Stimulated activated effector memory CD8-positive, alpha-beta T cell treated with anti-CD3 and anti-CD28 coated beads, Interleukin-12 subunit alpha, Interleukin-12 subunit beta, amount 100 ng/mL, for 72 hours (primary cell): ENCODE measurements around the gene CD151.

ENCODE experiments used
- ATAC-seq: fragments of 150-1000 bp; cut with Tn5 transposase; 2 replicates; pipeline ENCODE4 v1.10.0; 2021
- DNase-seq, 2 donors: peaks; one replicate each; pipeline ENCODE4 v3.0.0; 2021 to 2022; ENCODE audit warnings: low spot score in 2 of 2
- H3K27ac Mint-ChIP-seq: one replicate; pipeline ENCODE4 v1.8.0; 2022; ENCODE audit warnings: mild to moderate bottlenecking, mixed read lengths
- H3K36me3 Mint-ChIP-seq: one replicate; pipeline ENCODE4 v1.8.0; 2022; ENCODE audit warnings: mild to moderate bottlenecking, mixed read lengths
- H3K4me1 Mint-ChIP-seq: one replicate; pipeline ENCODE4 v1.8.0; 2022; ENCODE audit warnings: mixed read lengths
- H3K4me3 Mint-ChIP-seq: one replicate; pipeline ENCODE4 v1.8.0; 2022; ENCODE audit warnings: mild to moderate bottlenecking, mixed read lengths
- H3K9me3 Mint-ChIP-seq: one replicate; pipeline ENCODE4 v1.8.0; 2022; ENCODE audit warnings: mixed read lengths

Gene CD151

GRCh38 chr11:803770-804598 is 28.8 kb upstream of the CD151 start:
- Mint-ChIP-seq H3K27ac (peak overlapping the region; percentile 23), H3K4me3 (peak overlapping the region; percentile 74), H3K9me3 (no peaks in the 10 kb centered on the region), H3K4me1 (peaks cover 12% of the 10 kb centered on the region), H3K36me3 (peaks cover under 1% of the 10 kb centered on the region)
- DNase-seq (no peak), ATAC-seq (no peak)

DNA sequence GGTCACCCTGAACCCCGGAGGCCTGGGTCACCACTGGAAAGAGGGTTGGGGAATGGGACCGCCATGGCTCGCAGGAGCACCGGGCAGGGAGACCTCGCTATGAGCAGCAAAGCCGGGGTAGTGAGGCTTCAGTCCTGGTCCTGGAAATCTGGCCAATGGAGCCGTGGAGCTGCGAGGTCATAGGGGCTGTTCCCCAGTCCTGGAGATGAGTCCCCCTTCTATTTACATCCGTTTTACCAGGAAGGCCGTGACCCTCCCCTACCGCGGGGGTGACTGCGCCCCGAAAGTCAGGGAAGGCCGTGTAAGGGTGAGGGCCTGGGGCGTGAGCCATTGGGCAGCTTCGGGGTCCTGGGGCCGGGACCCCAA is 28.2 kb upstream of the CD151 start:
- Mint-ChIP-seq H3K9me3 (no peaks in the 10 kb centered on the region), H3K27ac (peak overlapping the region; percentile 23)

GRCh38 chr11:808427-809286 is 24.1 kb upstream of the CD151 start:
- DNase-seq, result no peak
- peak overlapping the region; percentile 97 for H3K27ac Mint-ChIP-seq
- ATAC-seq, result no peak
- H3K4me1 Mint-ChIP-seq, result peaks cover 36% of the 10 kb centered on the region
- H3K4me3 Mint-ChIP-seq, result peak overlapping the region; percentile 91
- no peaks in the 10 kb centered on the region for H3K9me3 Mint-ChIP-seq
- H3K36me3 Mint-ChIP-seq, result peaks cover 47% of the 10 kb centered on the region

More for the DNA sequence above, 28.2 kb upstream of the CD151 start:
- Mint-ChIP-seq H3K36me3 (peaks cover 7% of the 10 kb centered on the region), H3K4me1 (peaks cover 12% of the 10 kb centered on the region), H3K4me3 (peak overlapping the region; percentile 74)
- ATAC-seq (no peak), DNase-seq (no peak)

DNA sequence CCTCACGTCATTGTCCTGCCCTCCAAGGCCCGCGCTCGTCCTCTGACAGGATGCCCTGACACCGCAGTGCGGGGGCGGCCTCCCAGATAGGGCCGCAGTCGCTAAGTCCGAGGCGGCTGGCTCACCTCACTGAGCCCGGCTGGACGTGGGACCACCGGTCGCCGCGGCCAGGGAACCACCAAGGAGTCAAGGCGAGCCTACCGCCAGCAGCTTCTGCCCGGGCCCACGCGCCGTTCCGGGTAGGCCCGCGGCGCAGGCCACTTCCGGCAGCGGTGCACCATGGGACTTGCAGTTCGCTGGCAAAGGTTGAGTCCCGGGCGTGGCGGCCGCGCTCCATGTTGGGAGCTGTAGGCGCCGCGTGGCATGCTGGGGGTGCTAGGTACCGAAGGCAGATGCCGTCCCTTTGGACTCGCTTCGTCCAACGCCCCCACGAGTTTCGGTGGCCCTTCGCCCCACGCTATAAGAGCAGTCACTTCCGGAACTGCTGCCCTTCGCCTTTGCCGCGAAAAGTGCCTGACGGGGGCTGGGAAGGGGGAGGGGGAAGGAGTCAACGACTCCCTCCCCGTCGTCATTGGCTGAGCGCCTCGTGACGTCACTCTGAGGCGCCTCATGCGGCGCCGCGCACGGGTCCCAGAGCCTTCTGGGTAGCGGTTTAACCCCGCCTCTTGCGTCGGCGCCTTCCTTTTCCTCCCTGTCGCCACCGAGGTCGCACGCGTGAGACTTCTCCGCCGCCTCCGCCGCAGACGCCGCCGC is 23.3 kb upstream of the CD151 start, which contains the start of gene RPLP2:
RPLP2 (plus strand) TSS at position 681 of the 753 bp plus-strand sequence. CDS start 268 bp downstream, outside the sequence.
- Mint-ChIP-seq H3K9me3 (no peaks in the 10 kb centered on the region), H3K36me3 (peaks cover 56% of the 10 kb centered on the region), H3K4me1 (peaks cover 32% of the 10 kb centered on the region), H3K4me3 (peak within 1 kb of the TSS; percentile 91), H3K27ac (peak within 1 kb of the TSS; percentile 97)
- ATAC-seq, result peak; percentile 87
- DNase-seq, result peak; percentile 99

DNA sequence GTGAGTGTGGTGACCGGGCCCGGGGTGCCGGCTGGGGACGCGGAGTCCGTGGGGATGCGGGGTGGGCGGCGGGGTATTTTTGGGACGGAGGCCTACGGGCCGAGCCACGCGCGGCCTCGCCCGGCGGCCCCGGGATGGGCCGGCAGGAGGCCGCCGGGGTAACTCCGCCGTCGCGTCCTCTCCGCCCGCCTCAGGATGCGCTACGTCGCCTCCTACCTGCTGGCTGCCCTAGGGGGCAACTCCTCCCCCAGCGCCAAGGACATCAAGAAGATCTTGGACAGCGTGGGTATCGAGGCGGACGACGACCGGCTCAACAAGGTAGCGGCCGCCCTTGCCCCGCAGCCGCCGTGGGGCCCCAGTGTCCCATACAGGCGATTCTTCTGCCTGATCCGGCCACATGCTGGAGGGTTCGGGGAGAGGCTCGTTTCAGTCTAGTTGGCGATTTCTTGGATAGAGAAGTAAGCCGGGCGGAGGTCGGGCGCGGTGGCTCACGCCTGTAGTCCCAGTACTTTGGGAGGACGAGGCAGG is 22.6 kb upstream of the CD151 start:
- H3K36me3 Mint-ChIP-seq, result peaks cover 62% of the 10 kb centered on the region
- DNase-seq, result no peak
- no peaks in the 10 kb centered on the region for H3K9me3 Mint-ChIP-seq
- H3K4me1 Mint-ChIP-seq, result peaks cover 30% of the 10 kb centered on the region
- peak overlapping the region; percentile 91 for H3K4me3 Mint-ChIP-seq
- H3K27ac Mint-ChIP-seq, result peak overlapping the region; percentile 97
- peak; percentile 2 for ATAC-seq

GRCh38 chr11:811446-812245 is 21.1 kb upstream of the CD151 start:
- peak overlapping the region; percentile 91 for H3K4me3 Mint-ChIP-seq
- peaks cover 30% of the 10 kb centered on the region for H3K4me1 Mint-ChIP-seq
- H3K9me3 Mint-ChIP-seq, result no peaks in the 10 kb centered on the region
- H3K36me3 Mint-ChIP-seq, result peaks cover 67% of the 10 kb centered on the region
- no peak for DNase-seq
- no peak for ATAC-seq
- peak overlapping the region; percentile 97 for H3K27ac Mint-ChIP-seq

- Mint-ChIP-seq H3K27ac (peak overlapping the region; percentile 97), H3K4me3 (peak overlapping the region; percentile 91), H3K36me3 (peaks cover 67% of the 10 kb centered on the region), H3K9me3 (no peaks in the 10 kb centered on the region), H3K4me1 (peaks cover 30% of the 10 kb centered on the region)
- ATAC-seq, result no peak
- DNase-seq, result no peak
These were observed 20.4 kb upstream of the CD151 start for GRCh38 chr11:812390-812789.

DNA sequence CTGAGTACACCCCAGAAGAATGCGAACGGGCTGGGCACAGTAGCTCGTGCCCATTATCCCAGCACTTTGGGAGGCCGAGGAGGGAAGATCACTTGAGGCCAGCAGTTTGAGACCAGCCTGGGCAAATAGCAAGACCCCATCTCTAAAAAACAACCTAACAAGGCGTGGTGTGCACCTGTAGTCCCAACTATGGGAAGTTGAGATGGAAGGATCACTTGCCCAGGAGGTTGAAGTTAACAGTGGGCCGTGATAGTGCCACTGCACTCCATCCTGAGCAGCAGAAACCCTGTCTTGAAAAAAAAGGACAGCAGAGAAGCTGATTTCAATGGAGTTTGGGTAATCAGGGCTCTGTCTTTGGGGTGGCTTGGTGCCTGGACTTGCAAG is 19.7 kb upstream of the CD151 start:
- peak overlapping the region; percentile 97 for H3K27ac Mint-ChIP-seq
- H3K4me3 Mint-ChIP-seq, result no peak overlapping the region
- H3K9me3 Mint-ChIP-seq, result no peaks in the 10 kb centered on the region
- H3K36me3 Mint-ChIP-seq, result peaks cover 67% of the 10 kb centered on the region
- peaks cover 25% of the 10 kb centered on the region for H3K4me1 Mint-ChIP-seq
- DNase-seq, result no peak
- no peak for ATAC-seq

DNA sequence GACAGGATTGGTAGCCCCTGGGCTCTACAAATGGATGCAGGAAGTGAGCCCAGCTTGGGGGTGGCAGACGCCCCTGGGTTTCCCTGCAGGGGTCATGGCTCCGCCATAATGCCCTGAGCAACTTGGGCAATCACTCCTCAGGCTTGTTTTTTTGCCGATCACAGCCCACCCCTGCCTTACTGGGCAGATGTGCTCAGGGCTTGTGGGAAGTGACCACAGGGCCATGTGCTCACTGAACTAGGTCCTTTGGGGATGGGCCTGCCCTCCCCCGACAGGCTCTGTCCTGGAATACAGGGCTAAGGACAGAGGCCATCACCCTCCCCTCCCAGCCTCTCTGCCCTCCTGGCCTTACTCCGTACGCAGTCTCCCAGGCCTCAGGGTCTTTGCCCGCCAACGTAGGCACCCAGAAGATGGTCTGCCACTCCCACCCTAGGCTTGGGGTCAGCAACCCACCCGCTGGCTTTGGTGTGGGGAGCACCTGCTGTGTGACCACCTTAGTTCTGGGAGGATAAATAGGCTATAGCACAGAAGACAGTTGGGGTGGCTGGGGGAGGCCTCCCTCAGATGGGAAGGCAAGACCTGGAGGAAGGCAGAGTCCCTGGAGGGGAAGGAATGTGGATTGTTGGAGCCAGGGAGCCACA is 19.2 kb upstream of the CD151 start:
- peak overlapping the region; percentile 97 for H3K27ac Mint-ChIP-seq
- H3K4me3 Mint-ChIP-seq, result no peak overlapping the region
- H3K4me1 Mint-ChIP-seq, result peaks cover 26% of the 10 kb centered on the region
- ATAC-seq (no peak), DNase-seq (no peak)
- peaks cover 67% of the 10 kb centered on the region for H3K36me3 Mint-ChIP-seq
- H3K9me3 Mint-ChIP-seq, result no peaks in the 10 kb centered on the region

GRCh38 chr11:815675-816432 is 16.9 kb upstream of the CD151 start:
- DNase-seq (no peak), ATAC-seq (no peak)
- no peak overlapping the region for H3K27ac Mint-ChIP-seq
- no peak overlapping the region for H3K4me3 Mint-ChIP-seq
- H3K4me1 Mint-ChIP-seq, result peaks cover 29% of the 10 kb centered on the region
- H3K36me3 Mint-ChIP-seq, result peaks cover 58% of the 10 kb centered on the region
- H3K9me3 Mint-ChIP-seq, result no peaks in the 10 kb centered on the region

- H3K9me3 Mint-ChIP-seq, result no peaks in the 10 kb centered on the region
- no peak overlapping the region for H3K4me3 Mint-ChIP-seq
- DNase-seq (no peak), ATAC-seq (no peak)
- H3K27ac Mint-ChIP-seq, result no peak overlapping the region
- peaks cover 28% of the 10 kb centered on the region for H3K4me1 Mint-ChIP-seq
- H3K36me3 Mint-ChIP-seq, result peaks cover 57% of the 10 kb centered on the region
These were observed 16.3 kb upstream of the CD151 start for GRCh38 chr11:816433-816779.

DNA sequence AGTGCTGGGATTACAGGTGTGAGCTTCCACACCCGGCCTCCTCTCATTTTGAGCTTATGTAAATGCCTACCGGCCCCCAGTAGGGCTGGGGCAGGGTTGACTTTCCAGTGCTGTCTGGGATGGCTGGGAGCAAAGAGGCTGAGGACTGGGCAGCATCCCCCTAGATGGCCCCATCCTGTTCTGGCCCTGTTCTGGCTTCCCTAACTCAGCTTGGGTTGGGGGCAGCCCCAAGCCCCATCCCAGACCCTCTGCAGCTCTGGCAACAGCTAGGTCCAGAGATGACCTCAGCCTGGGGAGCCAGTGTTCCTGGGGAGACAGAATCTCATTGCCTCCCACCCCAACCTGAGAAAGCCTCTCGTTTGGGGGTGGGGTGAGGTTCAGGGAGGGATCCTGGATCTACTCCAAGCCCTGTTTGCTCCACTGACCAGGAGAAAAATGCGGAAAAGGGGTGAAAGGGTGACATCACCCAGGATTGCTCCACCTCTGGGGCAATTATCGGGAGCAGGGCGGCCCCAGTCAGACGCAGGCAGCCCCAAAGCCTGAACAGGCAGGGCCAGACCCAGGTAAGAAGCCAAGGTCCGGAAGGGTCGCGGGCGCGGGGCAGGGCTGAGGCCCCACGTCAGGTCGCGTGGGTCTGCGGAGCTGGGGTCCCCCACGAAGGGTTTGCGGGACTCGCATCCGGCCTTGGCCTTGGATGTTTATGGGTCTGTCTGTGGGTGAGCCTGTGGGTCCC is 14.2 kb upstream of the CD151 start, which contains the start of gene PNPLA2:
PNPLA2 (plus strand) TSS at position 519 of the 733 bp plus-strand sequence. CDS start 805 bp downstream, outside the sequence.
- peaks cover 51% of the 10 kb centered on the region for H3K36me3 Mint-ChIP-seq
- no peaks in the 10 kb centered on the region for H3K9me3 Mint-ChIP-seq
- ATAC-seq (no peak), DNase-seq (no peak)
- peak within 1 kb of the TSS; percentile 83 for H3K27ac Mint-ChIP-seq
- peaks cover 13% of the 10 kb centered on the region for H3K4me1 Mint-ChIP-seq
- H3K4me3 Mint-ChIP-seq, result peak within 1 kb of the TSS; percentile 76
